SK-N-SH treated with all-trans-retinoic acid at 6 μM for 48 hours (cell line): ENCODE data around the gene MEPCE.

ENCODE experiments used
- BACH2 ChIP-seq: fragments of 250-450 bp; sonication (Bioruptor Pico); IDR thresholded peaks from 2 replicates; pipeline ENCODE4 v1.9.0; 2021; ENCODE audit warnings: mild to moderate bottlenecking, borderline replicate concordance
- CREB5 ChIP-seq: fragments of 250-450 bp; sonication (Bioruptor Pico); IDR thresholded peaks from 2 replicates; pipeline ENCODE4 v1.5.1; 2020; ENCODE audit warnings: low read depth, mild to moderate bottlenecking, moderate library complexity
- RARB ChIP-seq: fragments of 250-450 bp; sonication (Bioruptor Pico); IDR thresholded peaks from 2 replicates; pipeline ENCODE4 v1.8.0; 2021; ENCODE audit warnings: mild to moderate bottlenecking, moderate library complexity
- SNAI2 ChIP-seq: fragments of 250-450 bp; sonication (Bioruptor Pico); IDR thresholded peaks from 2 replicates; pipeline ENCODE4 v1.5.0; 2020; ENCODE audit warnings: mild to moderate bottlenecking, moderate library complexity
- TCF4 ChIP-seq: fragments of 250-450 bp; sonication (Bioruptor Pico); IDR thresholded peaks from 2 replicates; pipeline ENCODE4 v1.8.0; 2021; ENCODE audit warnings: mild to moderate bottlenecking, moderate library complexity, borderline replicate concordance
- TOX ChIP-seq: fragments of 250-450 bp; sonication (Bioruptor Pico); IDR thresholded peaks from 2 replicates; pipeline ENCODE4 v1.8.0; 2021; ENCODE audit warnings: mild to moderate bottlenecking, moderate library complexity, borderline replicate concordance
- TSHZ2 ChIP-seq: fragments of 250-450 bp; sonication (Bioruptor Pico); IDR thresholded peaks from 2 replicates; pipeline ENCODE4 v1.5.0; 2020; ENCODE audit warnings: mild to moderate bottlenecking, moderate library complexity
- ZNF70 ChIP-seq: fragments of 450-650 bp; formaldehyde crosslinking; IDR thresholded peaks from 2 replicates; pipeline ENCODE4 v1.5.0; 2020; ENCODE audit warnings: mild to moderate bottlenecking, moderate library complexity

- TF ChIP-seq SNAI2 (CRISPR knock-in tag) (no peak), CREB5 (CRISPR knock-in tag) (no peak), BACH2 (CRISPR knock-in tag) (no peak), ZNF70 (CRISPR knock-in tag) (no peak), RARB (no peak), TSHZ2 (CRISPR knock-in tag) (no peak), TOX (CRISPR knock-in tag) (no peak), TCF4 (CRISPR knock-in tag) (no peak)
Observed at GRCh38 chr7:100425347-100425746, 4.3 kb upstream of the MEPCE start.
